IMR-90 (cell line): Measurements from ENCODE around the gene HACD2.

ENCODE experiments used
- CTCF ChIP-seq: conservative IDR thresholded peaks from 2 replicates; pipeline ENCODE4 v1.5.1; 2012; ENCODE audit warnings: mild to moderate bottlenecking, low read depth, low read length, improper control_type of control experiment
- MAZ ChIP-seq: IDR thresholded peaks from 2 replicates; pipeline ENCODE4 v1.6.1; 2012; ENCODE audit warnings: low read depth, mild to moderate bottlenecking, low read length, improper control_type of control experiment, moderate library complexity, borderline replicate concordance
- POLR2A ChIP-seq: IDR thresholded peaks from 2 replicates; pipeline ENCODE4 v1.6.1; 2012; ENCODE audit warnings: mild to moderate bottlenecking, low read depth, low read length
- RAD21 ChIP-seq: IDR thresholded peaks from 2 replicates; pipeline ENCODE4 v1.6.1; 2012; ENCODE audit warnings: low read length, improper control_type of control experiment
- RFX5 ChIP-seq: IDR thresholded peaks from 2 replicates; pipeline ENCODE4 v1.8.0; 2012; ENCODE audit warnings: low read depth, mild to moderate bottlenecking, low read length, moderate library complexity

GRCh38 chr3:123534264-123534663, 50.6 kb downstream of the HACD2 start:
- TF ChIP-seq CTCF = no peak
- TF ChIP-seq POLR2A = no peak
- no peak for TF ChIP-seq RAD21
- TF ChIP-seq RFX5 = no peak
- no peak for TF ChIP-seq MAZ
